Heart right ventricle (tissue), 16 donors: ENCODE results near the gene MIDN. TPM values are rescaled to one million over a fixed set of nuclear protein-coding genes. Genes with fewer than 3 reads are reported as not detected.

Experiments
- ATAC-seq, 8 donors: fragments of 200-7000 bp; cut with Tn5 transposase; one replicate each; pipeline ENCODE4 v1.9.1; 2020; ENCODE audit warnings: mild to moderate bottlenecking in 8 of 8, moderate library complexity in 8 of 8, moderate number of reproducible peaks in 1 of 8
- DNase-seq, 2 donors: peaks; one replicate each; pipeline ENCODE4 v3.0.0-alpha.2; 2020
- H3K27ac ChIP-seq, 10 donors: fragments of 200-600 bp; sonication (generic) in 2 of 10; one replicate each; pipeline versions ENCODE4 v1.5.0 to v1.8.0; 2020 to 2022; ENCODE audit warnings: mild to moderate bottlenecking in 3 of 10
- H3K27me3 ChIP-seq, 7 donors: fragments of 200-600 bp; one replicate each; pipeline ENCODE4 v1.8.0; 2021 to 2022; ENCODE audit warnings: mild to moderate bottlenecking in 2 of 7
- H3K36me3 ChIP-seq, 9 donors: fragments of 200-600 bp; sonication (generic) in 1 of 9; one replicate each; pipeline versions ENCODE4 v1.5.0 to v1.8.0; 2020 to 2022; ENCODE audit warnings: mild to moderate bottlenecking in 2 of 9
- H3K4me1 ChIP-seq, 9 donors: fragments of 200-600 bp; sonication (generic) in 1 of 9; one replicate each; pipeline versions ENCODE4 v1.5.0 to v1.8.0; 2020 to 2022; ENCODE audit warnings: mild to moderate bottlenecking in 4 of 9
- H3K4me3 ChIP-seq, 10 donors: fragments of 200-600 bp; sonication (generic) in 2 of 10; one replicate each; pipeline versions ENCODE4 v1.5.0 to v1.8.0; 2020 to 2022; ENCODE audit warnings: mild to moderate bottlenecking in 7 of 10, moderate library complexity in 2 of 10
- H3K9me3 ChIP-seq, 11 donors: fragments of 200-600 bp in 10 of 11; sonication (generic) in 2 of 11; one replicate each; pipeline versions ENCODE4 v1.5.0 to v1.8.0; 2013 to 2022; ENCODE audit warnings: mild to moderate bottlenecking in 2 of 11, control low read depth in 1 of 11, moderate library complexity in 1 of 11
- CTCF ChIP-seq, 9 donors: fragments of 200-600 bp; sonication (generic) in 2 of 9; IDR thresholded peaks; one replicate each; pipeline versions ENCODE4 v1.5.0 to v1.8.0; 2021 to 2022; ENCODE audit warnings: antibody characterized with exemption in 9 of 9, mild to moderate bottlenecking in 5 of 9, moderate library complexity in 1 of 9
- WGBS, 2 donors: extraction: QIAGEN DNeasy Blood & Tissue Kit; methylation state at CpG; one replicate each; pipeline ENCODE4 v1.1.7; 2013; ENCODE audit warnings: inconsistent platforms in 1 of 2; 5-methylcytosine and 5-hydroxymethylcytosine counted together
- intact Hi-C, 10 donors: fragments of 100-400 bp; cut with DNase I; formaldehyde crosslinking; loops; one replicate each; pipeline versions ENCODE4 v1.11.1 to v1.14.2; 2022
- polyA plus RNA-seq, 2 donors: library from polyadenylated mRNA; stranded (reverse); fragments of 200-250 nt; gene quantifications; one replicate each; pipeline ENCODE4 v1.2.3, GENCODE V29; 2013
- total RNA-seq, 10 donors: library from RNA; stranded (reverse); fragmentation: NEBNext Ultra II Directional in 3 of 10; extraction: Animal tissue kit (Norgen Biotek cat#: 25700) in 3 of 10; gene quantifications; one replicate each; pipeline versions ENCODE4 v1.2.1 to v1.2.4, GENCODE V29; 2021 to 2023
- donor health status: Arrhythmogenic right ventricular cardiomyopathy.
- donor health status: ischemic (EF 13 %, LVEDD 7.1; RV severe dilation, severe dysfunction).
- donor health status: healthy with polysubstance abuse.
- donor health status: DM: no; HTN: yes; CAD: no.
- donor health status: DM: no; HTN: no; CAD: no.
- donor health status: ischemic (EF 25% LVEDD 6.9; RV normal size, moderate dysfunction).
- donor health status: ischemic (EF 25% LVEDD 5.7; RV mildly dilated, moderate dysfunction).
- donor health status: healthy.
- donor health status: DM: yes; HTN: yes; CAD: no.
- donor health status: Ischemic cardiomyopathy.
- donor health status: ischemic (EF 35%, LVEDD 5.7; RV mildly dilated, moderate dysfunction).
- donor health status: nonischemic (EF 11% LVEDD 7.7; RV severe dilation, severe dysfunction).
- donor health status: DM: yes; HTN: yes; CAD: no.
- donor health status: PGD.
- donor health status: ischemic (EF 29% LVEDD 5.4; RV normal size, mild dysfunction).
- donor health status: nonischemic (EF 23%, LVEDD 6.1; RV moderate dilation, normal function).

Gene MIDN
- total and polyA plus RNA-seq, 12 donors = 22.7 to 236 (median 63.7) TPM

- DNase-seq (no peak), ATAC-seq (no peak)
- intact Hi-C loops = no loop called here
- Histone ChIP-seq H3K27ac (no peak overlapping the region), H3K4me3 (no peak overlapping the region), H3K4me1 (peaks cover 7 to 22% (median 14%) of the 10 kb centered on the region in 9 donors), H3K27me3 (no peaks in the 10 kb centered on the region), H3K9me3 (no peaks in the 10 kb centered on the region), H3K36me3 (peaks cover 0 to 41% (median 21%) of the 10 kb centered on the region in 9 donors)
- TF ChIP-seq CTCF (IDR thresholded peaks at IDR 0.05) = no peak
- 96% methylated on average over 96 to 158 of the region's 158 CpGs for WGBS, 2 donors
Observed at GRCh38 chr19:1229056-1229923, 19.1 kb upstream of the MIDN start.

GRCh38 chr19:1229924-1230782 lies 18.2 kb upstream of the MIDN start:
- H3K4me3 ChIP-seq = no peak overlapping the region
- H3K27me3 ChIP-seq = no peaks in the 10 kb centered on the region
- DNase-seq = no peak
- no peaks in the 10 kb centered on the region for H3K9me3 ChIP-seq
- H3K4me1 ChIP-seq = peaks cover 7 to 22% (median 14%) of the 10 kb centered on the region in 9 donors
- intact Hi-C loops = loop anchor here in 1 of 10 donors (10.0 kb wide), 1 partner anchor 305 kb away; the partner anchor contains the start of gene ARID3A
- H3K36me3 ChIP-seq = peaks cover 0 to 38% (median 21%) of the 10 kb centered on the region in 9 donors
- WGBS, 2 donors = 90 to 92% methylated on average over 50 to 61 of the region's 61 CpGs
- no peak for ATAC-seq
- H3K27ac ChIP-seq = no peak overlapping the region
- TF ChIP-seq CTCF (IDR thresholded peaks at IDR 0.05) = no peak

GRCh38 chr19:1230783-1231489 lies 17.4 kb upstream of the MIDN start:
- TF ChIP-seq CTCF (IDR thresholded peaks at IDR 0.05) = no peak
- Histone ChIP-seq H3K27me3 (peaks cover 0 to 2% (median 0%) of the 10 kb centered on the region in 7 donors), H3K36me3 (peaks cover 0 to 31% (median 21%) of the 10 kb centered on the region in 9 donors), H3K27ac (no peak overlapping the region), H3K9me3 (no peaks in the 10 kb centered on the region), H3K4me3 (no peak overlapping the region), H3K4me1 (peaks cover 7 to 22% (median 14%) of the 10 kb centered on the region in 9 donors)
- DNase-seq (no peak), ATAC-seq (no peak)
- 83 to 87% methylated on average over 32 to 38 of the region's 38 CpGs for WGBS, 2 donors
- intact Hi-C loops = loop anchor here in 1 of 10 donors (10.0 kb wide), 1 partner anchor 306 kb away; the partner anchor contains the start of gene ARID3A
